GM19043 (cell line): ENCODE measurements around the gene NEO1.

Experiments used
- ATAC-seq: cut with Tn5 transposase; IDR thresholded peaks from one replicate; pipeline ENCODE4 v1.9.1; 2021; ENCODE audit warnings: low read depth; ENCODE audit not compliant: unreplicated experiment

NEO1 gene

GRCh38 chr15:73344056-73344455 is 291.8 kb downstream of the NEO1 start:
- no peak for ATAC-seq

GRCh38 chr15:73345658-73346057 is 293.4 kb downstream of the NEO1 start:
- ATAC-seq: no peak

- ATAC-seq: no peak
Observed at GRCh38 chr15:73346735-73347312, 294.6 kb downstream of the NEO1 start.

- no peak for ATAC-seq
Observed at GRCh38 chr15:73349191-73349590, 296.9 kb downstream of the NEO1 start.

- no peak for ATAC-seq
Observed at GRCh38 chr15:73352082-73352481, 299.8 kb downstream of the NEO1 start.

GRCh38 chr15:73353734-73354133 is 301.5 kb downstream of the NEO1 start:
- ATAC-seq: no peak

GRCh38 chr15:73354241-73354640 is 302.0 kb downstream of the NEO1 start:
- no peak for ATAC-seq
